ENCODE measurements around the gene NCBP2L.

The NCBP2L gene

GRCh38 chrX:107752714-107753113 is 24.8 kb upstream of the NCBP2L start:
- no peak for DNase-seq (ENCODE audit: low spot score)

GRCh38 chrX:107753187-107753586 is 24.3 kb upstream of the NCBP2L start:
- no peak for DNase-seq (ENCODE audit: low spot score)

- no peak for DNase-seq (ENCODE audit: low spot score)
Observed at GRCh38 chrX:107755721-107756120, 21.8 kb upstream of the NCBP2L start.

- DNase-seq (ENCODE audit: low spot score): no peak
Observed at GRCh38 chrX:107758231-107758766, 19.2 kb upstream of the NCBP2L start.

GRCh38 chrX:107760304-107761077 is 17.0 kb upstream of the NCBP2L start:
- no peak for DNase-seq (ENCODE audit: low spot score)

GRCh38 chrX:107763647-107764046 is 13.9 kb upstream of the NCBP2L start:
- no peak for DNase-seq (ENCODE audit: low spot score)

GRCh38 chrX:107764845-107765608 is 12.5 kb upstream of the NCBP2L start:
- DNase-seq (ENCODE audit: low spot score): no peak

GRCh38 chrX:107766470-107767150 is 10.9 kb upstream of the NCBP2L start:
- no peak for DNase-seq (ENCODE audit: low spot score)

GRCh38 chrX:107768051-107768450 is 9.5 kb upstream of the NCBP2L start:
- no peak for DNase-seq (ENCODE audit: low spot score)

GRCh38 chrX:107769581-107770317 is 7.8 kb upstream of the NCBP2L start:
- DNase-seq (ENCODE audit: low spot score): no peak

GRCh38 chrX:107773206-107773605 is 4.3 kb upstream of the NCBP2L start:
- no peak for DNase-seq (ENCODE audit: low spot score)

GRCh38 chrX:107773906-107774435 is 3.6 kb upstream of the NCBP2L start:
- DNase-seq (ENCODE audit: low spot score): no peak

GRCh38 chrX:107775000-107775733 is 2.4 kb upstream of the NCBP2L start:
- no peak for DNase-seq (ENCODE audit: low spot score)

GRCh38 chrX:107775734-107776511 is 1.6 kb upstream of the NCBP2L start, which contains the start of gene TSC22D3:
TSS of gene TSC22D3 (minus strand) at chrX:107775787. CDS start at chrX:107775419, 368 bp downstream.
- peak; percentile 72 for DNase-seq (ENCODE audit: low spot score)

GRCh38 chrX:107776649-107777535 is 641 bp upstream of the NCBP2L start:
- peak; percentile 91 for DNase-seq (ENCODE audit: low spot score)

- DNase-seq (ENCODE audit: low spot score): no peak
Observed at GRCh38 chrX:107780525-107780924, 3.0 kb downstream of the NCBP2L start.

GRCh38 chrX:107787827-107788226 is 10.3 kb downstream of the NCBP2L start:
- DNase-seq (ENCODE audit: low spot score): no peak

- no peak for DNase-seq (ENCODE audit: low spot score)
Observed at GRCh38 chrX:107804427-107804826, 26.9 kb downstream of the NCBP2L start.

- no peak for DNase-seq (ENCODE audit: low spot score)
Observed at GRCh38 chrX:107805179-107805578, 27.6 kb downstream of the NCBP2L start.

Data from RKO (cell line).